RWPE2 (cell line): ENCODE data around the gene TMC4.

Experiments used
- ATAC-seq: fragments of 200-7000 bp; cut with Tn5 transposase; 3 replicates; pipeline ENCODE4 v1.9.1; 2021; ENCODE audit warnings: low read depth
- DNase-seq: peaks from one replicate; pipeline ENCODE4 v3.0.0-alpha.2; 2020; ENCODE audit warnings: low spot score
- H3K27ac ChIP-seq: fragments of 450-650 bp; 2 replicates; pipeline ENCODE4 v1.5.1; 2017; ENCODE audit warnings: mild to moderate bottlenecking; ENCODE audit not compliant: poor library complexity, severe bottlenecking
- H3K27me3 ChIP-seq: fragments of 250-450 bp; sonication (Bioruptor Pico); 2 replicates; pipeline ENCODE4 v1.5.1; 2021; ENCODE audit warnings: mild to moderate bottlenecking, moderate library complexity; ENCODE audit not compliant: insufficient read depth, poor library complexity, severe bottlenecking
- H3K36me3 ChIP-seq: fragments of 250-450 bp; sonication (Bioruptor Pico); 2 replicates; pipeline ENCODE4 v1.5.1; 2020; ENCODE audit warnings: low read depth, mild to moderate bottlenecking, moderate library complexity
- H3K4me1 ChIP-seq: fragments of 250-450 bp; sonication (Bioruptor Pico); 2 replicates; pipeline ENCODE4 v1.5.1; 2021; ENCODE audit warnings: mild to moderate bottlenecking, moderate library complexity; ENCODE audit not compliant: insufficient read depth, poor library complexity, severe bottlenecking
- H3K4me3 ChIP-seq: fragments of 250-450 bp; sonication (Bioruptor Pico); 2 replicates; pipeline ENCODE4 v1.5.1; 2021; ENCODE audit warnings: mild to moderate bottlenecking, moderate library complexity; ENCODE audit not compliant: severe bottlenecking
- H3K9me3 ChIP-seq: fragments of 250-450 bp; sonication (Bioruptor Pico); 2 replicates; pipeline ENCODE4 v1.5.1; 2021; ENCODE audit warnings: mild to moderate bottlenecking, moderate library complexity; ENCODE audit not compliant: severe bottlenecking
- CTCF ChIP-seq: fragments of 450-650 bp; IDR thresholded peaks from one replicate; pipeline ENCODE4 v1.5.1; 2017; ENCODE audit warnings: mild to moderate bottlenecking, moderate library complexity; ENCODE audit not compliant: poor library complexity, severe bottlenecking

Gene TMC4

GRCh38 chr19:54155694-54156093 is 17.3 kb downstream of the TMC4 start:
- Histone ChIP-seq H3K4me3 (no peak overlapping the region), H3K27ac (no peak overlapping the region), H3K27me3 (no peaks in the 10 kb centered on the region), H3K9me3 (no peaks in the 10 kb centered on the region), H3K36me3 (peaks cover 77% of the 10 kb centered on the region), H3K4me1 (peaks cover under 1% of the 10 kb centered on the region)
- no peak for TF ChIP-seq CTCF
- ATAC-seq, result no peak
- no peak for DNase-seq

GRCh38 chr19:54154603-54155345 is 18.2 kb downstream of the TMC4 start:
- peaks cover 86% of the 10 kb centered on the region for H3K36me3 ChIP-seq
- no peak overlapping the region for H3K27ac ChIP-seq

GRCh38 chr19:54153731-54154326 is 19.1 kb downstream of the TMC4 start:
- H3K4me3 ChIP-seq, result no peak overlapping the region
- TF ChIP-seq CTCF, result no peak
- ATAC-seq (no peak; the same call in 2 of the 3 replicates), DNase-seq (no peak)
- H3K4me1 ChIP-seq, result no peaks in the 10 kb centered on the region
- H3K27ac ChIP-seq, result no peak overlapping the region
- H3K36me3 ChIP-seq, result peaks cover 95% of the 10 kb centered on the region
- no peaks in the 10 kb centered on the region for H3K9me3 ChIP-seq
- H3K27me3 ChIP-seq, result no peaks in the 10 kb centered on the region

More at GRCh38 chr19:54154603-54155345, 18.2 kb downstream of the TMC4 start:
- no peaks in the 10 kb centered on the region for H3K27me3 ChIP-seq
- no peak for ATAC-seq
- no peak overlapping the region for H3K4me3 ChIP-seq
- no peaks in the 10 kb centered on the region for H3K4me1 ChIP-seq
- TF ChIP-seq CTCF, result no peak
- H3K9me3 ChIP-seq, result no peaks in the 10 kb centered on the region
- DNase-seq, result no peak

- no peak for TF ChIP-seq CTCF
- Histone ChIP-seq H3K4me1 (no peaks in the 10 kb centered on the region), H3K4me3 (no peak overlapping the region), H3K9me3 (no peaks in the 10 kb centered on the region), H3K27ac (no peak overlapping the region), H3K36me3 (peaks cover 96% of the 10 kb centered on the region), H3K27me3 (no peaks in the 10 kb centered on the region)
- no peak for ATAC-seq
- no peak for DNase-seq
Observed at GRCh38 chr19:54152878-54153524, 20.0 kb downstream of the TMC4 start.

- H3K4me1 ChIP-seq, result no peaks in the 10 kb centered on the region
- DNase-seq, result no peak
- no peaks in the 10 kb centered on the region for H3K9me3 ChIP-seq
- H3K27ac ChIP-seq, result no peak overlapping the region
- H3K4me3 ChIP-seq, result no peak overlapping the region
- H3K36me3 ChIP-seq, result peaks cover 96% of the 10 kb centered on the region
- TF ChIP-seq CTCF, result no peak
- H3K27me3 ChIP-seq, result no peaks in the 10 kb centered on the region
- no peak for ATAC-seq
Observed at GRCh38 chr19:54152267-54152666, 20.7 kb downstream of the TMC4 start.
